T47D (cell line): Measurements from ENCODE around the gene FAM3C.
A peak's percentile ranks its signal among the peaks of the same experiment; 100 is the strongest.
"Not testable (repeated sequence)": the region's sequence is repeated elsewhere in the genome, so short reads cannot be mapped to it uniquely, and the experiment has no call there.

Experiments
- DNase-seq, 2 experiments: peaks; one replicate each; pipeline versions ENCODE4 v3.0.0 to v3.0.0-alpha.2; 2011 to 2012; ENCODE audit warnings: low read depth in 1 of 2, low spot score in 1 of 2
- JUND ChIP-seq: IDR thresholded peaks from 2 replicates; pipeline ENCODE4 v1.6.1; 2012; ENCODE audit warnings: low read depth
- in situ Hi-C: cut with HindIII; loops from 2 replicates; pipeline ENCODE4 v1.10.0; 2016; ENCODE audit warnings: low sequenced_read_pairs, low pct_unique_long_range_greater_than_20kb

Gene FAM3C

GRCh38 chr7:121331048-121331447 lies 65.1 kb downstream of the FAM3C start:
- no peak for TF ChIP-seq JUND
- in situ Hi-C loops, result no loop called here
- no peak for DNase-seq

DNA sequence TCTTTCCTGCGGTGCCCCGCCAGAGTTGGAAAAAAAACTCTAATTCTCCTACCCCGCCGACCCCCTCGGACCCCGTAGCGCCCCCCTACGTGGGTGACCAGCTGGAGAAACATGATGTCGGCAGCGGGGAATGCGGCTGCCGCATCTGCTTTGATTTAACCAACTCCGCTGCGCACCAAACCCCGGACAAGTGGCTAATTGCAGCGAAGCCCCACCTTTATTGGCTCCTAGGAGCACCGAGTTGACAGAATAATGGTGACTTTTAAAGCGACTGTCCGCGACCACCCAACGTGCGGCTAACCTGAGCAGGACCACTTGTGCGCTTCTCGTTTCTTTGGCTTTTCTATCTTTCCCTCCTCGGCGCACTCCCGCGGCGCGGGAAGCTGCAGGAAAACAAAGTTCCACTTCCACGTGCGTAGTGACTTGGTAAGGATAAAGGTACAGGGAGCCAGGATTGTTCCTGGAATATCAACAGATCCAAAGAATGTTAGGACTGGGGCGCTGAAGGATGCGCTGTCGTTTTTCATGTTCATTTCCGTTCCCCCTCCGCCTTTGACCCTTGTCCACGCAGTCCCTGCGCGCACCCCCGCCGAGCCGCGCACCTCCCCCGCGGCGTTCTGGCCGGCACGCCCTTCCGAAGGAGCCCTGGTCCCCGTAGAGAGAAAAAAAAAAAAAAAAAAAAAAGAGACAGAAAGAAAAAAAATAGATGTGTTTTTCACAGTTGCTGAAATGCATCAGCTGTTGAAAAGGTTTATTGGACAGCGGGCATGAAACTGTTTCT lies 65.9 kb downstream of the FAM3C start:
- TF ChIP-seq JUND, result no peak
- in situ Hi-C loops, result no loop called here
- DNase-seq, result no peak

DNA sequence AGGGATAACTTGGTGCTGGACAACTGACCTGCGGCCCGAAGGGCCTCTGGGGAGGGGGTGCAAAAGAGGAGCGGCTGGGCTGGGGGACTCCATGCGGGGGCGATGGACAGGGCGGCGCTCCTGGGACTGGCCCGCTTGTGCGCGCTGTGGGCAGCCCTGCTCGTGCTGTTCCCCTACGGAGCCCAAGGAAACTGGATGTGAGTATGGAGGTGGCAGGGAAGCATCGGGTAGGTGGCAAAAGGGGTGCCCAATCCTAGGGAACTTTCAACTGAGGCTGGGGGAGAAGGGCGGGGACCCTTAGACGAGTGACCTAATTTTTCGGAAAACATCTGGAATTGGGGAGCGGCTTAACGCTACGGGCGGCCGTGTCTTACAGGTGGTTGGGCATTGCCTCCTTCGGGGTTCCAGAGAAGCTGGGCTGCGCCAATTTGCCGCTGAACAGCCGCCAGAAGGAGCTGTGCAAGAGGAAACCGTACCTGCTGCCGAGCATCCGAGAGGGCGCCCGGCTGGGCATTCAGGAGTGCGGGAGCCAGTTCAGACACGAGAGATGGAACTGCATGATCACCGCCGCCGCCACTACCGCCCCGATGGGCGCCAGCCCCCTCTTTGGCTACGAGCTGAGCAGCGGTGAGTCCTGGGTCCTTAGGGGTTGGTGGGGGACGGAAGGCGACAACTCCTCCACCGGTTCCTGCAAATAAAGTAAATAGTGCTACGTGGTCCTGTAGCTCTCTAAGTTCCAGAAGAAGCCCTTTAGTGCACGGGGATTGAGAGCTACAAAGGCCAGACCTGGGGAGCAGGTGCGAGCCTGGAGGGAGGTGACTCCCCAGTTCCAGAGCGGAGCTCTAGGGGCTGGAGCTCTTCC lies 66.7 kb downstream of the FAM3C start:
- peak in 1 of 2 experiments; percentile 19 for DNase-seq
- TF ChIP-seq JUND, result no peak
- in situ Hi-C loops, result no loop called here

DNA sequence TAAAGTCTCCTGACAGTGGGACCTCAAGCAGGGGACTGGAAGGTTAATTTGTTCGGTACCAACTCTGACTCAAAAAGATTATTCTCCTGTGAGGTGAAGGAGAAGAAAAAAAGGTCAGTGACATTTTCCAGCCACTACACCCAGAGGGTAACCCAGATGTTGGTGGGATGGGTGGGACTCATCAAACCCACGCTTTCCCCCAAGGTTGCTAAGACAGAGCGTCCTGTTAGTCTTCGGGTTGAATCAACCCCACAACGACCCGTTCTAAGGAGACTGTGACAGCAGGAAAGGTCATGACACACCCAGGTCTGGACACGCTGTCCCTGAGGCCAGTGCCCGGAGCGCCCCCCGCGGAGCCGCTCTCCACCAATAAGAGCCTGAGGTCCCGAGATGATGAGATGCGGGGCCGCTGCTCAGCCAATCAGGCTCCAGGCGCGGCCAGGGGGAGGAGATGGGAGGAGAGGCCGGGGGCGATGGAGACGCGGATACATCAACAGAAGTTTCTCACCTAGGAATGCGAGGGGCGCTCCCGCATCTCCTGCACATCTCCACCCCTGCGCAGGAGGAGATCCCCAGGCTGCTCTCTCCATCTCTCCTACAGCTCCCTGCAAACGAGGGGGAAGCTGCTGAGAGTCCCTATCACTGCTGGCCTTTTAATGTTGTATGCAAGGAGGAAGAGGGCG lies 67.5 kb downstream of the FAM3C start, which contains the start of gene WNT16:
WNT16 (plus strand) TSS at position 493 of the 683 bp plus-strand sequence. CDS start 293 bp downstream, outside the sequence.
- in situ Hi-C loops, result no loop called here
- no peak for DNase-seq
- TF ChIP-seq JUND, result no peak

- no peak for DNase-seq
- in situ Hi-C loops, result no loop called here
- TF ChIP-seq JUND, result no peak
Observed at GRCh38 chr7:121327671-121328070, 68.4 kb downstream of the FAM3C start.

DNA sequence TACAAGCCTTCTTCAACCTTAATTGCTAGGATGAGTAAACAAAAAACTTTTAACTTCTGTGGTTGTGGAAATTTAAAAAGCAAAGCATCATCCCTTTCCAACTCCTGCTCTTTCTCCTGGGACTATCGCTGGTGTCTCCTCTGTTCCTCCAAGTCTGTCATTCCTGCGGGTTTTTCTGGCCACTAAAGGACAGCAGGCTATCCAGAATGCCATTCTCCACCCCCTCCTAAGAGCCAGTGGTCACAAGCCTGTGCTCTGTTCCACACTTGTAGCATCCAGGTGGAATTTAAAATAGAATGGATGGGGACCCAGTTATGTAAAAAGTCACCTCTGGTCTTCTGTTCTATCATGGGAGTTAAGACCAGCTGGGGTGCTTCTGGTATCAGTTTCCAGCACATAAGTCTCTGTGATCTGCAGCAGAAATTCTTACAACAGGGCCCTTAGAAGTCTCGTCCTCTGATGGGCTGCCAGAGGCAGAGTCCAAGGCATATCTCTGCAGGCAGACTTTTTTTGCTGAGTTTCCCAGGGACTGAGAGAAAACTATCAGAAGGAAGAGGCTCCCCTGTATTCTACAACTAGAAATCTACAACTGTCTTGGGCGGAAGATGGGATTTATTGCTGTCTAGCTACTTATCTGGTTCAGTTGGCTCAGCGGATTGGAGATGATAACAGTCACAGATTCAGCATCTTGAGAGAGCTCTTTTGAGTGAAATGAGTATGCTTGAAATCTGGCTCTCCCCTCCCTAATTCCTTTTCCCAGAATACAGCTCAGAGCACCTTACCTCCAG lies 72.4 kb downstream of the FAM3C start:
- DNase-seq, result no peak
- TF ChIP-seq JUND, result no peak
- in situ Hi-C loops, result no loop called here

GRCh38 chr7:121322460-121322859 lies 73.6 kb downstream of the FAM3C start:
- DNase-seq, result no peak
- no peak for TF ChIP-seq JUND
- in situ Hi-C loops, result no loop called here

DNA sequence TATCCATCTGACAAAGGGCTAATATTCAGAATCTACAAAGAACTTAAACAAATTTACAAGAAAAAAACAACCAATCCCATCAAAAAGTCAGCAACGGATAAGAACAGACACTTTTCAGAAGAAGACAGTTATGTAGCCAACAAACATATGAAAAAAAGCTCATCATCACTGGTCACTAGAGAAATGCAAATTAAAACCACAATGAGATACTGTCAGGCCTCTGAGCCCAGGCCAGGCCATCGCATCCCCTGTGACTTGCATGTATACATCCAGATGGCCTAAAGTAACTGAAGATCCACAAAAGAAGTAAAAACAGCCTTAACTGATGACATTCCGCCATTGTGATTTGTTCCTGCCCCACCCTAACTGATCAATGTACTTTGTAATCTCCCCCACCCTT lies 80.9 kb downstream of the FAM3C start:
- in situ Hi-C loops, DNase-seq: not testable (repeated sequence)

DNA sequence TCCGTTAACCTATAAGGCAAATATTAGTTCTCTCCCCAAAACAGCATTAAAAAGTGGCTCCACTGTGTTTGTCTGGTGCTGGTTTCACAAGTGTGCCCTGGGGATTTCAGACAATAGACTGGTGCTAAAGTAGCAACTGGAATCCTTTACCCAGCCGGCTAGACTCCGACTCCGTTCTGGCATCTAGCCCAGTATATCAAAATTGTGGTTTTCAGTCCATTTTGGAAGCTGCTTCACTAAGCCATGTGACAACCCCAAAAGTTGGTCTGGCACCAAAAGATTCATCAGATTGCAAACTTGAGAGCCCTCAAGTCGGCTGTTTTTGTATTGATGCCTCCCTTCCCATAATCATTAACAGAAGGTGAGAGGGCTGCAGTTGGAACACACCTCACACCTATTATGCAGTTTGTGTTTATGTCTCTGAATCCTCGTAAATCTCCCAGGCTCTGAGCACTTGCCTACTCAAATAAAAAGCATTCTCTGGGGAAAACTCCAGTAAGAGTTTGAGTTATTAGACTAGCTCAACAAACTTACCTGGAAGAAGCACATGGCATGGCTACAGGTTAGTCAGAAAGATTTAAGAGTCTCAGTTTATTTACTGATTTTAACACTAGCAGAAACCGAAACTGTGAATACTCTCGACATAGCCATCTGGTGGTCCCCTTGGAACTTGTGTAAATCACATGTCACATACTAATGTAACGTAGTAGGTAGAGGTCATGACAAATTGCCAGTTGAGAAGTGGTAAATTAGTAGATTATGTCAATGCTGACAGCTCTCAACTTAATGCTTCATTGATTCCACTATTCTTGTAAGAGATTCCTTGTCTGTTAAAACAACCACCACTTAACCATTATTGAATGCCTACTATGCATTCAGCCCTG lies 82.1 kb downstream of the FAM3C start:
- in situ Hi-C loops, result no loop called here
- DNase-seq, result no peak
- TF ChIP-seq JUND, result no peak

DNA sequence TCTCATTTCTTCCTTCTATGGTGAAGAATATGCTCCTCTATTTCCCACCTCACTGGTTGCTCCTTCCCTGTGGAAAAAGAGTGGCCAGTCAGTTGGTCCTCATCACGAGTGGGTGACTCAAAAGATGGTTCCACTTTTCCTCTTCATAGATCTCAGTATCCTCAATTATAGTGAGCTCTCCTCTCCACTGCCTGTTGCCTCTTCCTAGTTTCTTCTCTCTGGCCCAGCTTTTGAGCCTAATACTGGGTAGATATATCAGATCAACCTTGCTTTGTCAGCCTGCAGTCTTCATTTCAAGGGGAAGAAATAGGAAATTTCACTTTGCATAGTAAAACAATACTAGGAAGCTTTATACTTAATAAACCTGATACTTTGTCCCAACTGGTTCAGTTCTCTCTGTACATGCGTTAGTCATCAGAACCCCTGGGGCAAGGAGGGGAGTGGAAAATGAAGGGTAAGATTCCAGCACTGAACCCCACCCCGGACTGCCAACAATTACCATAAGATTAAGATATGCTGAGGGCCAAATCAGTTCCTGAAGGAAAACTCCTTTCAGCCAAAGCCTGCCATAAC lies 82.8 kb downstream of the FAM3C start:
- in situ Hi-C loops, result no loop called here
- DNase-seq, result no peak
- TF ChIP-seq JUND, result no peak

- TF ChIP-seq JUND, result no peak
- in situ Hi-C loops, result no loop called here
- DNase-seq, result peak in 1 of 2 experiments; percentile 26
Observed at GRCh38 chr7:121307021-121307574, 89.0 kb downstream of the FAM3C start.
